Activated T-cell treated with anti-CD3 and anti-CD28 coated beads, Interleukin-2, amount 50 U/mL, for 72 hours (primary cell): ENCODE results near the gene TRAPPC3. TPM values are rescaled to one million over a fixed set of nuclear protein-coding genes. Genes with fewer than 3 reads are reported as not detected.
A peak's percentile ranks its signal among the peaks of the same experiment; 100 is the strongest.

Source experiments
- ATAC-seq, 2 donors: fragments of 150-1000 bp; cut with Tn5 transposase; replicated peaks in 1 of 2; 2 replicates each; pipeline ENCODE4 v1.10.0; 2021; ENCODE audit warnings: moderate library complexity in 2 of 2, mild to moderate bottlenecking in 1 of 2
- DNase-seq, 2 donors: peaks; one replicate each; pipeline ENCODE4 v3.0.0; 2021 to 2022; ENCODE audit warnings: mixed read lengths in 1 of 2
- H3K27ac Mint-ChIP-seq: one replicate; pipeline ENCODE4 v1.8.0; 2022; ENCODE audit warnings: mild to moderate bottlenecking, moderate library complexity, mixed read lengths
- H3K27me3 Mint-ChIP-seq: one replicate; pipeline ENCODE4 v1.8.0; 2022; ENCODE audit warnings: low read depth, mixed read lengths
- H3K36me3 Mint-ChIP-seq, 2 donors: one replicate each; pipeline ENCODE4 v1.8.0; 2022; ENCODE audit warnings: mixed read lengths in 2 of 2, mild to moderate bottlenecking in 1 of 2; ENCODE audit not compliant: insufficient read depth in 2 of 2
- H3K4me1 Mint-ChIP-seq: one replicate; pipeline ENCODE4 v1.8.0; 2022; ENCODE audit warnings: low read depth, mixed read lengths
- H3K4me3 Mint-ChIP-seq, 2 donors: one replicate each; pipeline ENCODE4 v1.8.0; 2022; ENCODE audit warnings: mild to moderate bottlenecking in 2 of 2, mixed read lengths in 2 of 2, moderate library complexity in 2 of 2
- H3K9me3 Mint-ChIP-seq, 2 donors: one replicate each; pipeline ENCODE4 v1.8.0; 2022; ENCODE audit warnings: mixed read lengths in 2 of 2
- total RNA-seq, 2 donors: library from RNA; stranded (reverse); gene quantifications; one replicate each; pipeline ENCODE4 v1.2.3, GENCODE V29; 2022

TRAPPC3 gene
- total RNA-seq, 2 donors from 2014 or later: 46.2 to 56.2 TPM

GRCh38 chr1:36108314-36108713, 41.0 kb downstream of the TRAPPC3 start:
- no peak overlapping the region for H3K4me3 Mint-ChIP-seq
- no peak for DNase-seq
- peaks cover 21% of the 10 kb centered on the region for H3K4me1 Mint-ChIP-seq
- no peaks in the 10 kb centered on the region for H3K36me3 Mint-ChIP-seq
- H3K27me3 Mint-ChIP-seq: no peaks in the 10 kb centered on the region
- H3K27ac Mint-ChIP-seq: peak overlapping the region; percentile 40
- H3K9me3 Mint-ChIP-seq: no peaks in the 10 kb centered on the region
- ATAC-seq: no peak

GRCh38 chr1:36107394-36107793, 41.9 kb downstream of the TRAPPC3 start:
- Mint-ChIP-seq H3K4me3 (no peak overlapping the region), H3K36me3 (no peaks in the 10 kb centered on the region), H3K27me3 (no peaks in the 10 kb centered on the region), H3K9me3 (no peaks in the 10 kb centered on the region), H3K4me1 (peaks cover 21% of the 10 kb centered on the region), H3K27ac (no peak overlapping the region)
- ATAC-seq (no peak), DNase-seq (no peak)

GRCh38 chr1:36106269-36106668, 43.0 kb downstream of the TRAPPC3 start:
- Mint-ChIP-seq H3K36me3 (no peaks in the 10 kb centered on the region), H3K4me3 (no peak overlapping the region), H3K27me3 (no peaks in the 10 kb centered on the region), H3K27ac (no peak overlapping the region), H3K9me3 (no peaks in the 10 kb centered on the region), H3K4me1 (peaks cover 19% of the 10 kb centered on the region)
- ATAC-seq (no peak), DNase-seq (no peak)

GRCh38 chr1:36101546-36101945, 47.7 kb downstream of the TRAPPC3 start:
- no peak for DNase-seq
- Mint-ChIP-seq H3K27me3 (no peaks in the 10 kb centered on the region), H3K4me1 (no peaks in the 10 kb centered on the region), H3K27ac (no peak overlapping the region), H3K4me3 (no peak overlapping the region), H3K9me3 (no peaks in the 10 kb centered on the region), H3K36me3 (no peaks in the 10 kb centered on the region)
- ATAC-seq: no peak

GRCh38 chr1:36100376-36100775, 48.9 kb downstream of the TRAPPC3 start:
- Mint-ChIP-seq H3K27ac (no peak overlapping the region), H3K4me3 (no peak overlapping the region), H3K9me3 (no peaks in the 10 kb centered on the region), H3K4me1 (no peaks in the 10 kb centered on the region), H3K36me3 (no peaks in the 10 kb centered on the region), H3K27me3 (no peaks in the 10 kb centered on the region)
- ATAC-seq (no peak), DNase-seq (no peak)

GRCh38 chr1:36099681-36100341, 49.5 kb downstream of the TRAPPC3 start:
- no peak overlapping the region for H3K4me3 Mint-ChIP-seq
- H3K27me3 Mint-ChIP-seq: no peaks in the 10 kb centered on the region
- ATAC-seq (peak; percentile 90 to 91), DNase-seq (peak; percentile 81 to 82)
- no peaks in the 10 kb centered on the region for H3K9me3 Mint-ChIP-seq
- no peaks in the 10 kb centered on the region for H3K4me1 Mint-ChIP-seq
- no peak overlapping the region for H3K27ac Mint-ChIP-seq
- H3K36me3 Mint-ChIP-seq: no peaks in the 10 kb centered on the region

- Mint-ChIP-seq H3K36me3 (no peaks in the 10 kb centered on the region), H3K4me3 (no peak overlapping the region), H3K27ac (no peak overlapping the region), H3K4me1 (no peaks in the 10 kb centered on the region), H3K9me3 (no peaks in the 10 kb centered on the region), H3K27me3 (no peaks in the 10 kb centered on the region)
- ATAC-seq (no peak), DNase-seq (no peak)
Measured at GRCh38 chr1:36098650-36099365, 50.5 kb downstream of the TRAPPC3 start.

GRCh38 chr1:36097693-36098585, 51.3 kb downstream of the TRAPPC3 start:
- DNase-seq: no peak
- no peaks in the 10 kb centered on the region for H3K4me1 Mint-ChIP-seq
- H3K36me3 Mint-ChIP-seq: no peaks in the 10 kb centered on the region
- H3K27me3 Mint-ChIP-seq: no peaks in the 10 kb centered on the region
- no peak overlapping the region for H3K27ac Mint-ChIP-seq
- no peak for ATAC-seq
- no peak overlapping the region for H3K4me3 Mint-ChIP-seq
- no peaks in the 10 kb centered on the region for H3K9me3 Mint-ChIP-seq

GRCh38 chr1:36096500-36097432, 52.5 kb downstream of the TRAPPC3 start:
- peaks cover 0 to 3% of the 10 kb centered on the region in 2 donors for H3K36me3 Mint-ChIP-seq
- H3K4me1 Mint-ChIP-seq: no peaks in the 10 kb centered on the region
- ATAC-seq (no peak), DNase-seq (no peak)
- H3K27me3 Mint-ChIP-seq: no peaks in the 10 kb centered on the region
- no peak overlapping the region for H3K27ac Mint-ChIP-seq
- H3K9me3 Mint-ChIP-seq: no peaks in the 10 kb centered on the region
- no peak overlapping the region for H3K4me3 Mint-ChIP-seq

- Mint-ChIP-seq H3K4me3 (no peak overlapping the region), H3K4me1 (no peaks in the 10 kb centered on the region), H3K36me3 (peaks cover 0 to 6% of the 10 kb centered on the region in 2 donors), H3K27ac (no peak overlapping the region), H3K27me3 (no peaks in the 10 kb centered on the region), H3K9me3 (no peaks in the 10 kb centered on the region)
- ATAC-seq (no peak), DNase-seq (no peak)
Measured at GRCh38 chr1:36095760-36096405, 53.4 kb downstream of the TRAPPC3 start.

- Mint-ChIP-seq H3K27ac (no peak overlapping the region), H3K4me3 (no peak overlapping the region), H3K36me3 (peaks cover under 1 to 6% of the 10 kb centered on the region in 2 donors), H3K27me3 (no peaks in the 10 kb centered on the region), H3K4me1 (peaks cover 9% of the 10 kb centered on the region), H3K9me3 (no peaks in the 10 kb centered on the region)
- DNase-seq (no peak), ATAC-seq (no peak)
Measured at GRCh38 chr1:36094621-36095061, 54.6 kb downstream of the TRAPPC3 start.

GRCh38 chr1:36093929-36094328, 55.4 kb downstream of the TRAPPC3 start:
- peaks cover 3 to 6% of the 10 kb centered on the region in 2 donors for H3K36me3 Mint-ChIP-seq
- DNase-seq (no peak), ATAC-seq (no peak)
- H3K27ac Mint-ChIP-seq: peak overlapping the region; percentile 42
- no peaks in the 10 kb centered on the region for H3K27me3 Mint-ChIP-seq
- H3K4me3 Mint-ChIP-seq: no peak overlapping the region
- H3K4me1 Mint-ChIP-seq: peaks cover 10% of the 10 kb centered on the region
- H3K9me3 Mint-ChIP-seq: no peaks in the 10 kb centered on the region
